Right lobe of liver (tissue), 6 donors: ENCODE data around the gene ZNF778. TPM values are rescaled to one million over a fixed set of nuclear protein-coding genes. Genes with fewer than 3 reads are reported as not detected.

Experiments
- ATAC-seq, 4 donors: fragments of 200-7000 bp; cut with Tn5 transposase; one replicate each; pipeline ENCODE4 v1.9.1; 2020; ENCODE audit warnings: mild to moderate bottlenecking in 4 of 4, moderate library complexity in 4 of 4
- DNase-seq, 3 donors: peaks; one replicate each; pipeline ENCODE4 v3.0.0-alpha.2; 2020
- H3K27ac ChIP-seq, 3 donors: fragments of 200-600 bp; one replicate each; pipeline ENCODE4 v1.8.0; 2022
- H3K27me3 ChIP-seq, 2 donors: fragments of 200-600 bp; one replicate each; pipeline ENCODE4 v1.8.0; 2022
- H3K36me3 ChIP-seq, 4 donors: fragments of 200-600 bp; sonication (generic) in 1 of 4; one replicate each; pipeline versions ENCODE4 v1.5.1 to v1.8.0; 2017 to 2022; ENCODE audit warnings: control low read depth in 1 of 4
- H3K4me1 ChIP-seq, 4 donors: fragments of 200-600 bp; sonication (generic) in 1 of 4; one replicate each; pipeline versions ENCODE4 v1.5.1 to v1.8.0; 2017 to 2022; ENCODE audit warnings: control low read depth in 1 of 4
- H3K4me3 ChIP-seq, 3 donors: fragments of 200-600 bp; one replicate each; pipeline ENCODE4 v1.8.0; 2022
- H3K9me3 ChIP-seq, 4 donors: fragments of 200-600 bp; sonication (generic) in 1 of 4; one replicate each; pipeline versions ENCODE4 v1.5.1 to v1.8.0; 2017 to 2022; ENCODE audit warnings: control low read depth in 1 of 4
- POLR2A ChIP-seq: fragments of 450-650 bp; IDR thresholded peaks from one replicate; pipeline ENCODE4 v1.6.1; 2017; ENCODE audit warnings: antibody characterized with exemption, mild to moderate bottlenecking
- WGBS: methylation state at CpG from one replicate; pipeline ENCODE4 v1.1.6; 2018; ENCODE audit warnings: low coverage, low lambda C conversion rate; ENCODE audit not compliant: insufficient coverage; ENCODE audit errors: missing lambda C conversion rate; 5-methylcytosine and 5-hydroxymethylcytosine counted together
- intact Hi-C, 2 donors: fragments of 100-400 bp; cut with DNase I; formaldehyde crosslinking; loops; one replicate each; pipeline versions ENCODE4 v1.11.2 to v1.14.1; 2022
- total RNA-seq, 6 experiments: library from RNA; depleted of rRNA in 2 of 6; stranded (reverse); fragments of >200 nt in 2 of 6; fragmentation: NEBNext Ultra II Directional in 3 of 6; extraction: Animal tissue kit (Norgen Biotek cat#: 25700) in 3 of 6; gene quantifications; one replicate each; pipeline versions ENCODE4 v1.1.0 to v1.2.4, GENCODE V29; 2016 to 2023
- TF ChIP-seq, protein P1 (sequence below), 4 donors: fragments of 200-600 bp in 3 of 4; fragments of 450-650 bp in 1 of 4; IDR thresholded peaks; one replicate each; pipeline versions ENCODE4 v1.5.1 to v1.8.0; 2016 to 2022; ENCODE audit warnings: antibody characterized with exemption in 4 of 4, mild to moderate bottlenecking in 2 of 4
- donor health status: DM: no; HTN: yes; CAD: no.
- donor health status: DM: no; HTN: no; CAD: no.
- donor health status: DM: no; HTN: no; CAD: no.
- donor health status: DM: no; HTN: yes; CAD: no.
- donor health status: DM: no; HTN: yes; CAD: no.

ZNF778 gene
- total RNA-seq, 6 experiments from 2014 or later = 2.3 to 11.2 (median 3.1) TPM

DNA sequence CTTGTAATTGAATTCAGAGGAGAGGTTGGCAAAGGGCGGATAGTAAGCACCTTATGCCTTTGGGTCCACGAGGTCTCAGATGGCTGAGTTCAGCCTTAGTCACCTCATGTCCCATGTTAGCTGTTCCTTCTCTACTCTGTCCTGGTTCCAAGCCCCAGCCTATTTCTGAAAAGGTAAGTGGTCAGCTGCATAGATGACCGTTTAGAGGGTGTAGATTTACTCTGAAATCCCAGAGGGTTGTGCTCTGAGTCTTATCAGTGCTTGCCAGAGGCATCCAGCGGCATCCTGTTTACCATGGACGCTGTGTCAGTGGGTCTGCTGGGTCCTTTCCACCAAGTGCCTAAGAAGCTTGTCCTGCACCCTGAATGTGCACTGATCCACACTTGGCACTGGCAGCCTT, 1.9 kb downstream of the ZNF778 start:
- DNase-seq (no peak), ATAC-seq (no peak)
- peaks cover 0 to 26% (median 7%) of the 10 kb centered on the region in 4 donors for H3K36me3 ChIP-seq
- H3K9me3 ChIP-seq = no peaks in the 10 kb centered on the region
- no peak overlapping the region for H3K4me3 ChIP-seq
- intact Hi-C loops = no loop called here
- 66% methylated on average over 3 of the region's 5 CpGs for WGBS
- H3K27ac ChIP-seq = no peak overlapping the region
- no peaks in the 10 kb centered on the region for H3K27me3 ChIP-seq
- TF ChIP-seq, protein P1, sequence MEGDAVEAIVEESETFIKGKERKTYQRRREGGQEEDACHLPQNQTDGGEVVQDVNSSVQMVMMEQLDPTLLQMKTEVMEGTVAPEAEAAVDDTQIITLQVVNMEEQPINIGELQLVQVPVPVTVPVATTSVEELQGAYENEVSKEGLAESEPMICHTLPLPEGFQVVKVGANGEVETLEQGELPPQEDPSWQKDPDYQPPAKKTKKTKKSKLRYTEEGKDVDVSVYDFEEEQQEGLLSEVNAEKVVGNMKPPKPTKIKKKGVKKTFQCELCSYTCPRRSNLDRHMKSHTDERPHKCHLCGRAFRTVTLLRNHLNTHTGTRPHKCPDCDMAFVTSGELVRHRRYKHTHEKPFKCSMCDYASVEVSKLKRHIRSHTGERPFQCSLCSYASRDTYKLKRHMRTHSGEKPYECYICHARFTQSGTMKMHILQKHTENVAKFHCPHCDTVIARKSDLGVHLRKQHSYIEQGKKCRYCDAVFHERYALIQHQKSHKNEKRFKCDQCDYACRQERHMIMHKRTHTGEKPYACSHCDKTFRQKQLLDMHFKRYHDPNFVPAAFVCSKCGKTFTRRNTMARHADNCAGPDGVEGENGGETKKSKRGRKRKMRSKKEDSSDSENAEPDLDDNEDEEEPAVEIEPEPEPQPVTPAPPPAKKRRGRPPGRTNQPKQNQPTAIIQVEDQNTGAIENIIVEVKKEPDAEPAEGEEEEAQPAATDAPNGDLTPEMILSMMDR (IDR thresholded peaks at IDR 0.05) = no peak
- TF ChIP-seq POLR2A = no peak
- H3K4me1 ChIP-seq = peaks cover 0 to 22% (median 5%) of the 10 kb centered on the region in 4 donors

DNA sequence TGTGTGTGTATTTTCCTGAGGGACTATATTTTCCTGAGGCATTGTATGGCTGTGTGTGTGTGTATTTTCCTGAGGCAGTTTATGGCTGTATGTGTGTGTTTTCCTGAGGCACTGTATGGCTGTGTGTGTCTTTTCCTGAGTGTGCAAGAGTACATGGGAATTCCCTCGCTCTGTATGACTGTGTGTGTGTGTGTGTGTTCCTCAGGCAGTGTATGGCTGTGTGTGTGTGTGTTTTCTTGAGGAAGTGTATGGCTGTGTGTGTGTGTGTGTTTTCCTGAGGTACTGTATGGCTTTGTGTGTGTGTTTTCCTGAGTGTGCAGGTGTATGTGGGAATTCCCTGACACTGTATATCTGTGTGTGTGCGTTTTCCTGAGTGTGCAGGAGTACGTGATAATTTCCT, 4.1 kb downstream of the ZNF778 start:
- peaks cover 0 to 30% (median 15%) of the 10 kb centered on the region in 4 donors for H3K36me3 ChIP-seq
- no peak for TF ChIP-seq POLR2A
- TF ChIP-seq, protein P1 (IDR thresholded peaks at IDR 0.05) = no peak
- H3K27me3 ChIP-seq = no peaks in the 10 kb centered on the region
- H3K27ac ChIP-seq = no peak overlapping the region
- ATAC-seq = no peak
- WGBS = 68% methylated on average over 2 of the region's 3 CpGs
- no peak for DNase-seq
- H3K9me3 ChIP-seq = no peaks in the 10 kb centered on the region
- H3K4me3 ChIP-seq = no peak overlapping the region
- H3K4me1 ChIP-seq = peaks cover 0 to 12% (median 0%) of the 10 kb centered on the region in 4 donors
- intact Hi-C loops = loop anchor here in 1 of 2 donors (10.0 kb wide), 1 partner anchor 277 kb away; no protein-coding TSS in a partner anchor

DNA sequence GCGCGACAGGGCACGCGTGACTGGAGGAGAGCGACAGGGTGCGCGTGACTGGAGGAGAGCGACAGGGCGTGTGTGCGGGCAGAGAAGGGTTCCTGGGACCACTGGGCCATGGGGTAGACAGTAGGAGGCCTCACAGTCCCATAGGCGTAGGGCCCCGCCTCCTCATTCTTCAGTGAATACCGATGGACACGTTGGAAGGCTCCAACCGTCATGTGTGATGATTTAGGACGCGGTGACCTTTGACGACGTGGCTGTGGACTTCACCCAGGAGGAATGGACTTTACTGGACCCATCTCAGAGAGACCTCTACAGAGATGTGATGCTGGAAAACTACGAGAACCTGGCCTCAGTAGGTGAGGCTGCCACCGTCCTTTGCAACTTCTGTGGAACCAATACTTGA, 5.4 kb downstream of the ZNF778 start:
- no peak for DNase-seq
- TF ChIP-seq POLR2A = no peak
- TF ChIP-seq, protein P1 (IDR thresholded peaks at IDR 0.05) = no peak
- Histone ChIP-seq H3K4me1 (peaks cover 0 to 10% (median 0%) of the 10 kb centered on the region in 4 donors), H3K4me3 (no peak overlapping the region), H3K27ac (no peak overlapping the region), H3K27me3 (no peaks in the 10 kb centered on the region), H3K9me3 (peaks cover 0 to 6% (median 0%) of the 10 kb centered on the region in 4 donors), H3K36me3 (peaks cover 0 to 43% (median 23%) of the 10 kb centered on the region in 4 donors)
- intact Hi-C loops = loop anchor here in 1 of 2 donors (10.0 kb wide), 1 partner anchor 278 kb away; no protein-coding TSS in a partner anchor
- ATAC-seq = no peak
- WGBS = 90% methylated on average over 6 of the region's 21 CpGs

DNA sequence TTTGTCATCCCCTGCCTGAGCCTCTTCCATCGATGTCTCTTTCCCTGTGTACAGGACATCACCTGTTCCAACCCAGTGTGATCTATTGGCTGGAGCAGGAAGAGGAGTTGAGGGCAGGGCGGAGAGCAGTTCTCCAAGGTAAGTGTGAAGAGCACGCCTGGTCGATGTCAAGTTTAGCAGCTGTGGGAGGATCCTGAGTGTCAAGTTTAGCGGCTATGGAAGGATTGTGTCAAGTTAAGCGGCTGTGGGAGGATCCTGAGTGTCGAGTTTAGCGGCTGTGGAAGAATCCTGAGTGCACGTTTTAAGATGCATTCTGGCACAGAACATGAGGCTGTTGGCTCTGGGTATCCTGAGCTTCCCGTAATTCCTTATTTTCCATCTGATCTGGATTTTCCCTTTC, 7.2 kb downstream of the ZNF778 start:
- intact Hi-C loops = loop anchor here in 1 of 2 donors (10.0 kb wide), 1 partner anchor 280 kb away; no protein-coding TSS in a partner anchor
- Histone ChIP-seq H3K9me3 (peaks cover 0 to 6% (median 0%) of the 10 kb centered on the region in 4 donors), H3K36me3 (peaks cover 0 to 43% (median 24%) of the 10 kb centered on the region in 4 donors), H3K27ac (no peak overlapping the region), H3K4me3 (no peak overlapping the region), H3K27me3 (no peaks in the 10 kb centered on the region), H3K4me1 (no peaks in the 10 kb centered on the region)
- TF ChIP-seq, protein P1 (IDR thresholded peaks at IDR 0.05) = no peak
- no peak for TF ChIP-seq POLR2A
- no peak for ATAC-seq
- WGBS = 96% methylated on average over 4 of the region's 10 CpGs
- DNase-seq = no peak
